ENCODE data around the gene BRAF.

DNA sequence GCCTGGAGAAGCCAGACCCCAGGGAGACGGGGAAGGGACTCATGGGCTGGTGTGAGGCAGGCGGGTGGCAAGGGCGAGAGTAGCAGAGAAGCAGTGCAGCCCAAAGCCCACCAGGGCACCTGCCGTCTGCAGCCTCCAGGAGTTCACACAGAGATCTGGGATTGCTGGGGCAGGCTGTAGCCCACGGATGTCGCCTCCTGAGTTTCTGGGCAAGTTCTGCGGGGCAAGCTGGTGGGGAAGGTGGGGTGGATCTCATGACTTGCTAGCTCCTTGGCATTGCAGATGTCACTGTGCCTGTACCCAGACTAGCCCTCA lies 246.0 kb downstream of the BRAF start:
- TF ChIP-seq, protein P1, sequence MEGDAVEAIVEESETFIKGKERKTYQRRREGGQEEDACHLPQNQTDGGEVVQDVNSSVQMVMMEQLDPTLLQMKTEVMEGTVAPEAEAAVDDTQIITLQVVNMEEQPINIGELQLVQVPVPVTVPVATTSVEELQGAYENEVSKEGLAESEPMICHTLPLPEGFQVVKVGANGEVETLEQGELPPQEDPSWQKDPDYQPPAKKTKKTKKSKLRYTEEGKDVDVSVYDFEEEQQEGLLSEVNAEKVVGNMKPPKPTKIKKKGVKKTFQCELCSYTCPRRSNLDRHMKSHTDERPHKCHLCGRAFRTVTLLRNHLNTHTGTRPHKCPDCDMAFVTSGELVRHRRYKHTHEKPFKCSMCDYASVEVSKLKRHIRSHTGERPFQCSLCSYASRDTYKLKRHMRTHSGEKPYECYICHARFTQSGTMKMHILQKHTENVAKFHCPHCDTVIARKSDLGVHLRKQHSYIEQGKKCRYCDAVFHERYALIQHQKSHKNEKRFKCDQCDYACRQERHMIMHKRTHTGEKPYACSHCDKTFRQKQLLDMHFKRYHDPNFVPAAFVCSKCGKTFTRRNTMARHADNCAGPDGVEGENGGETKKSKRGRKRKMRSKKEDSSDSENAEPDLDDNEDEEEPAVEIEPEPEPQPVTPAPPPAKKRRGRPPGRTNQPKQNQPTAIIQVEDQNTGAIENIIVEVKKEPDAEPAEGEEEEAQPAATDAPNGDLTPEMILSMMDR (IDR thresholded peaks at IDR 0.05; ENCODE audit: control extremely low read depth in 1 of 3, insufficient read depth in 1 of 3, low read depth in 1 of 3, low read length in 3 of 3), result no peak
- TF ChIP-seq TAF1 (IDR thresholded peaks at IDR 0.05; ENCODE audit: low read depth, low read length), result no peak
- TF ChIP-seq MAFK (IDR thresholded peaks at IDR 0.05; ENCODE audit: low read depth, low read length), result no peak
- no peak for TF ChIP-seq JUND (IDR thresholded peaks at IDR 0.05; ENCODE audit: low read length)
- TF ChIP-seq CHD2 (IDR thresholded peaks at IDR 0.05; ENCODE audit: low read length), result no peak
- no peak for TF ChIP-seq SP4 (IDR thresholded peaks at IDR 0.05; ENCODE audit: low read length)
